ENCODE measurements around the gene LYSMD1.

LYSMD1 gene

DNA sequence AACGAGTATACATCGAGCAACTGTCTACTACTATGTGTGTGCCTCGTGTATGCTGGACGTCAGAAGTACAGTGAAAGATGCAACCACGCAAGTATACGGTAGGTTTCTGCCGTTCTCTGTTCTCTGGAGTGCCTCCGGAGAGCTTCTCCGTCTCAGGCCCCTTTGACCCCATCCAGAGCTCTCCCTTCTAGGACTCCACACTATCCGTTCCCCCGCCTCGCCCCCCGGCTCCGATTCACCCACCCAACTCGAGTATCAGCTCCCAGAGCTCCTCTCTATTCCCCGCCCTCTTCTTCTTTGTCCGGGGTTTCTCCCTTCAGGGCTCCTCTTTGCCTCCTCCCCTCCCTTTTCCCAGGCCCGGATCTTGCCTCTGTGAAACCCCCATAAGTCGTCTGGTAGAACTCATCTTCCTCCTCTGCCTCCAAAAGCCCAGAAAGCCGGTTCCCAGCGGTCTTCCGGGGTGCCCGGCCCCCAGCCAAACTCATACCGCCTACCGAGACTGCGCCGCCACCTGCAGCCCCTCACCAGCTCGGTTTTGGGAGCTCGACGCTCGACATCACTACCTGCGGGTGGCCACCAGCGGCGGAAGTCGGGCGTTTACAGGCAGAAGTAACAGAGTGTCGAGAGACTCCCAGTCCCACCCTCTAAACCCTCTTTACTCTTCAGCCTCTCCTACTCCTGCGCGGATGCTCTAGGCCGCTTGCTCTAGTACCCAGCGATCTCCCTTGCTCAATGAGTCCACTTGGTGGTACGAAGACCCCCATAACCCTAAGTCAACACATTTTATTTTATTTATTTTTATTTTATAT is 24.1 kb upstream of the LYSMD1 start, which contains the start of gene VPS72 (continued):
- TF ChIP-seq, protein P1, sequence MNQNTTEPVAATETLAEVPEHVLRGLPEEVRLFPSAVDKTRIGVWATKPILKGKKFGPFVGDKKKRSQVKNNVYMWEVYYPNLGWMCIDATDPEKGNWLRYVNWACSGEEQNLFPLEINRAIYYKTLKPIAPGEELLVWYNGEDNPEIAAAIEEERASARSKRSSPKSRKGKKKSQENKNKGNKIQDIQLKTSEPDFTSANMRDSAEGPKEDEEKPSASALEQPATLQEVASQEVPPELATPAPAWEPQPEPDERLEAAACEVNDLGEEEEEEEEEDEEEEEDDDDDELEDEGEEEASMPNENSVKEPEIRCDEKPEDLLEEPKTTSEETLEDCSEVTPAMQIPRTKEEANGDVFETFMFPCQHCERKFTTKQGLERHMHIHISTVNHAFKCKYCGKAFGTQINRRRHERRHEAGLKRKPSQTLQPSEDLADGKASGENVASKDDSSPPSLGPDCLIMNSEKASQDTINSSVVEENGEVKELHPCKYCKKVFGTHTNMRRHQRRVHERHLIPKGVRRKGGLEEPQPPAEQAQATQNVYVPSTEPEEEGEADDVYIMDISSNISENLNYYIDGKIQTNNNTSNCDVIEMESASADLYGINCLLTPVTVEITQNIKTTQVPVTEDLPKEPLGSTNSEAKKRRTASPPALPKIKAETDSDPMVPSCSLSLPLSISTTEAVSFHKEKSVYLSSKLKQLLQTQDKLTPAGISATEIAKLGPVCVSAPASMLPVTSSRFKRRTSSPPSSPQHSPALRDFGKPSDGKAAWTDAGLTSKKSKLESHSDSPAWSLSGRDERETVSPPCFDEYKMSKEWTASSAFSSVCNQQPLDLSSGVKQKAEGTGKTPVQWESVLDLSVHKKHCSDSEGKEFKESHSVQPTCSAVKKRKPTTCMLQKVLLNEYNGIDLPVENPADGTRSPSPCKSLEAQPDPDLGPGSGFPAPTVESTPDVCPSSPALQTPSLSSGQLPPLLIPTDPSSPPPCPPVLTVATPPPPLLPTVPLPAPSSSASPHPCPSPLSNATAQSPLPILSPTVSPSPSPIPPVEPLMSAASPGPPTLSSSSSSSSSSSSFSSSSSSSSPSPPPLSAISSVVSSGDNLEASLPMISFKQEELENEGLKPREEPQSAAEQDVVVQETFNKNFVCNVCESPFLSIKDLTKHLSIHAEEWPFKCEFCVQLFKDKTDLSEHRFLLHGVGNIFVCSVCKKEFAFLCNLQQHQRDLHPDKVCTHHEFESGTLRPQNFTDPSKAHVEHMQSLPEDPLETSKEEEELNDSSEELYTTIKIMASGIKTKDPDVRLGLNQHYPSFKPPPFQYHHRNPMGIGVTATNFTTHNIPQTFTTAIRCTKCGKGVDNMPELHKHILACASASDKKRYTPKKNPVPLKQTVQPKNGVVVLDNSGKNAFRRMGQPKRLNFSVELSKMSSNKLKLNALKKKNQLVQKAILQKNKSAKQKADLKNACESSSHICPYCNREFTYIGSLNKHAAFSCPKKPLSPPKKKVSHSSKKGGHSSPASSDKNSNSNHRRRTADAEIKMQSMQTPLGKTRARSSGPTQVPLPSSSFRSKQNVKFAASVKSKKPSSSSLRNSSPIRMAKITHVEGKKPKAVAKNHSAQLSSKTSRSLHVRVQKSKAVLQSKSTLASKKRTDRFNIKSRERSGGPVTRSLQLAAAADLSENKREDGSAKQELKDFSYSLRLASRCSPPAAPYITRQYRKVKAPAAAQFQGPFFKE (tag by site-specific recombination; IDR thresholded peaks at IDR 0.05; ENCODE audit: borderline replicate concordance): no peak
- peak; percentile 86 for TF ChIP-seq ZBTB20 (tag by site-specific recombination; IDR thresholded peaks at IDR 0.05)
- no peak for TF ChIP-seq ZFP41 (tag by site-specific recombination; IDR thresholded peaks at IDR 0.05; ENCODE audit: borderline replicate concordance)
- TF ChIP-seq KLF8 (tag by site-specific recombination; IDR thresholded peaks at IDR 0.05): peak; percentile 96
- peak; percentile 92 for TF ChIP-seq ZNF561 (tag by site-specific recombination; IDR thresholded peaks at IDR 0.05; ENCODE audit: borderline replicate concordance)
- TF ChIP-seq, protein P2, sequence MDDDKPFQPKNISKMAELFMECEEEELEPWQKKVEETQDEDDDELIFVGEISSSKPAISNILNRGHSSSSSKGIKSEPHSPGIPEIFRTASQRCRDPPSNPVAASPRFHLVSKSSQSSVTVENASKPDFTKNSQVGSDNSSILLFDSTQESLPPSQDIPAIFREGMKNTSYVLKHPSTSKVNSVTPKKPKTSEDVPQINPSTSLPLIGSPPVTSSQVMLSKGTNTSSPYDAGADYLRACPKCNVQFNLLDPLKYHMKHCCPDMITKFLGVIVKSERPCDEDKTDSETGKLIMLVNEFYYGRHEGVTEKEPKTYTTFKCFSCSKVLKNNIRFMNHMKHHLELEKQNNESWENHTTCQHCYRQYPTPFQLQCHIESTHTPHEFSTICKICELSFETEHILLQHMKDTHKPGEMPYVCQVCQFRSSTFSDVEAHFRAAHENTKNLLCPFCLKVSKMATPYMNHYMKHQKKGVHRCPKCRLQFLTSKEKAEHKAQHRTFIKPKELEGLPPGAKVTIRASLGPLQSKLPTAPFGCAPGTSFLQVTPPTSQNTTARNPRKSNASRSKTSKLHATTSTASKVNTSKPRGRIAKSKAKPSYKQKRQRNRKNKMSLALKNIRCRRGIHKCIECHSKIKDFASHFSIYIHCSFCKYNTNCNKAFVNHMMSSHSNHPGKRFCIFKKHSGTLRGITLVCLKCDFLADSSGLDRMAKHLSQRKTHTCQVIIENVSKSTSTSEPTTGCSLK (tag by site-specific recombination; IDR thresholded peaks at IDR 0.05): no peak
- TF ChIP-seq ZFHX2 (tag by site-specific recombination; conservative IDR thresholded peaks at IDR 0.05): 0 out of 2 replicates have a peak, but pooled peaks have one; percentile 28
- TF ChIP-seq, protein P3, sequence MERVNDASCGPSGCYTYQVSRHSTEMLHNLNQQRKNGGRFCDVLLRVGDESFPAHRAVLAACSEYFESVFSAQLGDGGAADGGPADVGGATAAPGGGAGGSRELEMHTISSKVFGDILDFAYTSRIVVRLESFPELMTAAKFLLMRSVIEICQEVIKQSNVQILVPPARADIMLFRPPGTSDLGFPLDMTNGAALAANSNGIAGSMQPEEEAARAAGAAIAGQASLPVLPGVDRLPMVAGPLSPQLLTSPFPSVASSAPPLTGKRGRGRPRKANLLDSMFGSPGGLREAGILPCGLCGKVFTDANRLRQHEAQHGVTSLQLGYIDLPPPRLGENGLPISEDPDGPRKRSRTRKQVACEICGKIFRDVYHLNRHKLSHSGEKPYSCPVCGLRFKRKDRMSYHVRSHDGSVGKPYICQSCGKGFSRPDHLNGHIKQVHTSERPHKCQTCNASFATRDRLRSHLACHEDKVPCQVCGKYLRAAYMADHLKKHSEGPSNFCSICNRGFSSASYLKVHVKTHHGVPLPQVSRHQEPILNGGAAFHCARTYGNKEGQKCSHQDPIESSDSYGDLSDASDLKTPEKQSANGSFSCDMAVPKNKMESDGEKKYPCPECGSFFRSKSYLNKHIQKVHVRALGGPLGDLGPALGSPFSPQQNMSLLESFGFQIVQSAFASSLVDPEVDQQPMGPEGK (tag by site-specific recombination; IDR thresholded peaks at IDR 0.05): peak; percentile 89
- no peak for TF ChIP-seq ZNF214 (tag by site-specific recombination; IDR thresholded peaks at IDR 0.05; ENCODE audit: borderline replicate concordance)
- peak; percentile 99 for TF ChIP-seq ZXDB (tag by site-specific recombination; IDR thresholded peaks at IDR 0.05)
- TF ChIP-seq WT1 (tag by site-specific recombination; IDR thresholded peaks at IDR 0.05): peak; percentile 49
- 0 out of 2 replicates have a peak, but pooled peaks have one; percentile 59 for TF ChIP-seq ZNF184 (tag by site-specific recombination; IDR thresholded peaks at IDR 0.05)
- TF ChIP-seq ZBTB17 (tag by site-specific recombination; IDR thresholded peaks at IDR 0.05): peak; percentile 100
- TF ChIP-seq, protein P4, sequence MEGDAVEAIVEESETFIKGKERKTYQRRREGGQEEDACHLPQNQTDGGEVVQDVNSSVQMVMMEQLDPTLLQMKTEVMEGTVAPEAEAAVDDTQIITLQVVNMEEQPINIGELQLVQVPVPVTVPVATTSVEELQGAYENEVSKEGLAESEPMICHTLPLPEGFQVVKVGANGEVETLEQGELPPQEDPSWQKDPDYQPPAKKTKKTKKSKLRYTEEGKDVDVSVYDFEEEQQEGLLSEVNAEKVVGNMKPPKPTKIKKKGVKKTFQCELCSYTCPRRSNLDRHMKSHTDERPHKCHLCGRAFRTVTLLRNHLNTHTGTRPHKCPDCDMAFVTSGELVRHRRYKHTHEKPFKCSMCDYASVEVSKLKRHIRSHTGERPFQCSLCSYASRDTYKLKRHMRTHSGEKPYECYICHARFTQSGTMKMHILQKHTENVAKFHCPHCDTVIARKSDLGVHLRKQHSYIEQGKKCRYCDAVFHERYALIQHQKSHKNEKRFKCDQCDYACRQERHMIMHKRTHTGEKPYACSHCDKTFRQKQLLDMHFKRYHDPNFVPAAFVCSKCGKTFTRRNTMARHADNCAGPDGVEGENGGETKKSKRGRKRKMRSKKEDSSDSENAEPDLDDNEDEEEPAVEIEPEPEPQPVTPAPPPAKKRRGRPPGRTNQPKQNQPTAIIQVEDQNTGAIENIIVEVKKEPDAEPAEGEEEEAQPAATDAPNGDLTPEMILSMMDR (tag by site-specific recombination; IDR thresholded peaks at IDR 0.05): peak; percentile 48
- peak; percentile 43; the same call in 1 of the 2 replicates for TF ChIP-seq ZNF843 (tag by site-specific recombination; IDR thresholded peaks at IDR 0.05)
- no peak for TF ChIP-seq ZNF37A (tag by site-specific recombination; IDR thresholded peaks at IDR 0.05)
- peak; percentile 83 for TF ChIP-seq ZBTB8A (tag by site-specific recombination; IDR thresholded peaks at IDR 0.05)
- TF ChIP-seq, protein P5, sequence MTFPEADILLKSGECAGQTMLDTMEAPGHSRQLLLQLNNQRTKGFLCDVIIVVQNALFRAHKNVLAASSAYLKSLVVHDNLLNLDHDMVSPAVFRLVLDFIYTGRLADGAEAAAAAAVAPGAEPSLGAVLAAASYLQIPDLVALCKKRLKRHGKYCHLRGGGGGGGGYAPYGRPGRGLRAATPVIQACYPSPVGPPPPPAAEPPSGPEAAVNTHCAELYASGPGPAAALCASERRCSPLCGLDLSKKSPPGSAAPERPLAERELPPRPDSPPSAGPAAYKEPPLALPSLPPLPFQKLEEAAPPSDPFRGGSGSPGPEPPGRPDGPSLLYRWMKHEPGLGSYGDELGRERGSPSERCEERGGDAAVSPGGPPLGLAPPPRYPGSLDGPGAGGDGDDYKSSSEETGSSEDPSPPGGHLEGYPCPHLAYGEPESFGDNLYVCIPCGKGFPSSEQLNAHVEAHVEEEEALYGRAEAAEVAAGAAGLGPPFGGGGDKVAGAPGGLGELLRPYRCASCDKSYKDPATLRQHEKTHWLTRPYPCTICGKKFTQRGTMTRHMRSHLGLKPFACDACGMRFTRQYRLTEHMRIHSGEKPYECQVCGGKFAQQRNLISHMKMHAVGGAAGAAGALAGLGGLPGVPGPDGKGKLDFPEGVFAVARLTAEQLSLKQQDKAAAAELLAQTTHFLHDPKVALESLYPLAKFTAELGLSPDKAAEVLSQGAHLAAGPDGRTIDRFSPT (tag by site-specific recombination; IDR thresholded peaks at IDR 0.05): peak; percentile 78; the same call in 1 of the 2 replicates
- TF ChIP-seq, protein P6, sequence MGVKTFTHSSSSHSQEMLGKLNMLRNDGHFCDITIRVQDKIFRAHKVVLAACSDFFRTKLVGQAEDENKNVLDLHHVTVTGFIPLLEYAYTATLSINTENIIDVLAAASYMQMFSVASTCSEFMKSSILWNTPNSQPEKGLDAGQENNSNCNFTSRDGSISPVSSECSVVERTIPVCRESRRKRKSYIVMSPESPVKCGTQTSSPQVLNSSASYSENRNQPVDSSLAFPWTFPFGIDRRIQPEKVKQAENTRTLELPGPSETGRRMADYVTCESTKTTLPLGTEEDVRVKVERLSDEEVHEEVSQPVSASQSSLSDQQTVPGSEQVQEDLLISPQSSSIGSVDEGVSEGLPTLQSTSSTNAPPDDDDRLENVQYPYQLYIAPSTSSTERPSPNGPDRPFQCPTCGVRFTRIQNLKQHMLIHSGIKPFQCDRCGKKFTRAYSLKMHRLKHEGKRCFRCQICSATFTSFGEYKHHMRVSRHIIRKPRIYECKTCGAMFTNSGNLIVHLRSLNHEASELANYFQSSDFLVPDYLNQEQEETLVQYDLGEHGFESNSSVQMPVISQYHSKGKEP (tag by site-specific recombination; IDR thresholded peaks at IDR 0.05): peak; percentile 54; the same call in 1 of the 2 replicates
- TF ChIP-seq, protein P7, sequence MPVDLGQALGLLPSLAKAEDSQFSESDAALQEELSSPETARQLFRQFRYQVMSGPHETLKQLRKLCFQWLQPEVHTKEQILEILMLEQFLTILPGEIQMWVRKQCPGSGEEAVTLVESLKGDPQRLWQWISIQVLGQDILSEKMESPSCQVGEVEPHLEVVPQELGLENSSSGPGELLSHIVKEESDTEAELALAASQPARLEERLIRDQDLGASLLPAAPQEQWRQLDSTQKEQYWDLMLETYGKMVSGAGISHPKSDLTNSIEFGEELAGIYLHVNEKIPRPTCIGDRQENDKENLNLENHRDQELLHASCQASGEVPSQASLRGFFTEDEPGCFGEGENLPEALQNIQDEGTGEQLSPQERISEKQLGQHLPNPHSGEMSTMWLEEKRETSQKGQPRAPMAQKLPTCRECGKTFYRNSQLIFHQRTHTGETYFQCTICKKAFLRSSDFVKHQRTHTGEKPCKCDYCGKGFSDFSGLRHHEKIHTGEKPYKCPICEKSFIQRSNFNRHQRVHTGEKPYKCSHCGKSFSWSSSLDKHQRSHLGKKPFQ (tag by site-specific recombination; IDR thresholded peaks at IDR 0.05): 0 out of 2 replicates have a peak, but pooled peaks have one; percentile 19
